GM08714 (cell line): ENCODE results near the gene CFAP43.

ENCODE experiments used
- H3K4me3 ChIP-seq: fragments of 200-500 bp; sonication (Bioruptor generic); 2 replicates; pipeline ENCODE4 v1.5.1; 2014; ENCODE audit warnings: mild to moderate bottlenecking, low read length, inconsistent platforms
- ZNF274 ChIP-seq: IDR thresholded peaks from 2 replicates; pipeline ENCODE4 v1.6.1; 2012; ENCODE audit warnings: mild to moderate bottlenecking, low read depth, low read length

Gene CFAP43

GRCh38 chr10:104262055-104262454 is 29.9 kb upstream of the CFAP43 start:
- H3K4me3 ChIP-seq = no peak overlapping the region

GRCh38 chr10:104260775-104261115 is 28.6 kb upstream of the CFAP43 start:
- TF ChIP-seq ZNF274 = no peak
- no peak overlapping the region for H3K4me3 ChIP-seq

More at GRCh38 chr10:104262055-104262454, 29.9 kb upstream of the CFAP43 start:
- no peak for TF ChIP-seq ZNF274

- H3K4me3 ChIP-seq = no peak overlapping the region
- no peak for TF ChIP-seq ZNF274
These were observed 28.0 kb upstream of the CFAP43 start for GRCh38 chr10:104259999-104260774.

GRCh38 chr10:104259456-104259855 is 27.3 kb upstream of the CFAP43 start:
- no peak for TF ChIP-seq ZNF274
- no peak overlapping the region for H3K4me3 ChIP-seq

- H3K4me3 ChIP-seq = no peak overlapping the region
- TF ChIP-seq ZNF274 = no peak
These were observed 26.0 kb upstream of the CFAP43 start for GRCh38 chr10:104258209-104258608.

GRCh38 chr10:104257235-104257634 is 25.1 kb upstream of the CFAP43 start:
- TF ChIP-seq ZNF274 = no peak
- H3K4me3 ChIP-seq = no peak overlapping the region

- peak overlapping the region; percentile 97 for H3K4me3 ChIP-seq
- TF ChIP-seq ZNF274 = no peak
These were observed 24.3 kb upstream of the CFAP43 start for GRCh38 chr10:104256335-104256961.

GRCh38 chr10:104255311-104255981 is 23.3 kb upstream of the CFAP43 start:
- H3K4me3 ChIP-seq = peak overlapping the region; percentile 97
- TF ChIP-seq ZNF274 = no peak

GRCh38 chr10:104254493-104255310 is 22.5 kb upstream of the CFAP43 start, which contains the start of gene GSTO1:
TSS of gene GSTO1 (plus strand) at chr10:104254892. CDS start at chr10:104254929, 37 bp downstream.
- H3K4me3 ChIP-seq = peak within 1 kb of the TSS; percentile 97
- no peak for TF ChIP-seq ZNF274

DNA sequence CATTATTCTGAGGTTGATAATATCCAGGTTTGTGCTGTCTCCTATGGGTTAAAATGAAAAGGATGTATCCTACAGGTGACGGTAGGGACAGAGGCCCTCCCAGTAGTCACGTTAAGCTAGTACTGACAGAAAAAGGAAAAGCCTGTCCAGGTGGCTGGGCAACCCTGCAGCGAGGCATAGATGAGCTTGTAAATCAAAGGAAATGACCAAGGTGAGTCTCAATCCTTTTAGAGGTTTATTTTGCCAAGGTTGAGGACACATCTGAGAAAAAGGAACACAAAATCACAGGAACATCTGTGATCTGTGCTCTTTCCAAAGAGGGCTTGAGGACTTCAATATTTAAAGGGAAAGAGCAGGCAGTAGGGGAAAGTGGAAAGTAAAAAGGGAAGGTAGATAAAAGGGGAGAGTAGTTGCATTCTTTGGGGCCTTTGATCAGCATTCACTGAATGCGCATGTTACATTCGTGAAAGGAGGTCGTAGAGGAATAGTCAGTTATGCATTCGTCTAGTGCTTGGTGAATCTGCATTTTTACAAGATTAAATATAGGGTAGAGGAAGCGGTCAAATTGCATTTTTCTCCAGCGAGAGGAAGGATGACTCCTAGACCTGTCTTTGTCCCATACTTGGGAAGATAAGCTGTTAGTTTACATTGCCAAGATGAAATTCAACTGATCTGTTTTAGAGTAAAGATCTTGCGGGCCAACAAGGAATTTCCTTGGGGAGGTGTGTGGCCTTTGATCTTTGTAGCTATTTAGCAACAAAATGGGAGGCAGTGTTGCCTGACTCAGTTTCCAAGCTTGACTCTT is 21.6 kb upstream of the CFAP43 start:
- peak overlapping the region; percentile 97; the same call in 1 of the 2 replicates for H3K4me3 ChIP-seq
- TF ChIP-seq ZNF274 = no peak

GRCh38 chr10:104253106-104253505 is 20.9 kb upstream of the CFAP43 start:
- no peak overlapping the region for H3K4me3 ChIP-seq
- TF ChIP-seq ZNF274 = no peak

GRCh38 chr10:104252368-104252767 is 20.2 kb upstream of the CFAP43 start:
- TF ChIP-seq ZNF274 = no peak

DNA sequence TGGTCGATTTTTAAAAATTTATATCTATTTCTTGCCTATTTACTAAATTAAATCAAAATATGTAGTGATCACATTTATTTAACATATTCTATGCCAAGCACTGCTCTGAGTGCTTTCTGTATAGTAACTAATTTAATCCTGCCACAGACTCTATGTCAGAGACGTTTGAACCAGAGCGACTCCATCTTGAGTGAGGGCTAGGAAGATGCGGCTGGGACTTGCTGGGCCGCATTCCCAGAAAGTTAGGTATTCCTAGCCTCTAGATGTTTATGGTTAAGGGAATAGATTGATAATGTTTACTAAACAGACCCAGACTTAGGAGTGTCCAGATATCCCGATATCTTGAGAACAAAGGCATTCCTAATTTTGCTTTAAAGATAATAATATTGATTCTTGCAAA is 19.3 kb upstream of the CFAP43 start:
- TF ChIP-seq ZNF274 = no peak
- no peak overlapping the region for H3K4me3 ChIP-seq

More at GRCh38 chr10:104252368-104252767, 20.2 kb upstream of the CFAP43 start:
- H3K4me3 ChIP-seq = no peak overlapping the region
